ENCODE measurements around the gene ANTKMT. TPM values are rescaled to one million over a fixed set of nuclear protein-coding genes. Genes with fewer than 3 reads are reported as not detected.
"Not testable (repeated sequence)": the region's sequence is repeated elsewhere in the genome, so short reads cannot be mapped to it uniquely, and the experiment has no call there.

ANTKMT gene
- total RNA-seq, 1 donor from 2014 or later: 42.4 TPM

DNA sequence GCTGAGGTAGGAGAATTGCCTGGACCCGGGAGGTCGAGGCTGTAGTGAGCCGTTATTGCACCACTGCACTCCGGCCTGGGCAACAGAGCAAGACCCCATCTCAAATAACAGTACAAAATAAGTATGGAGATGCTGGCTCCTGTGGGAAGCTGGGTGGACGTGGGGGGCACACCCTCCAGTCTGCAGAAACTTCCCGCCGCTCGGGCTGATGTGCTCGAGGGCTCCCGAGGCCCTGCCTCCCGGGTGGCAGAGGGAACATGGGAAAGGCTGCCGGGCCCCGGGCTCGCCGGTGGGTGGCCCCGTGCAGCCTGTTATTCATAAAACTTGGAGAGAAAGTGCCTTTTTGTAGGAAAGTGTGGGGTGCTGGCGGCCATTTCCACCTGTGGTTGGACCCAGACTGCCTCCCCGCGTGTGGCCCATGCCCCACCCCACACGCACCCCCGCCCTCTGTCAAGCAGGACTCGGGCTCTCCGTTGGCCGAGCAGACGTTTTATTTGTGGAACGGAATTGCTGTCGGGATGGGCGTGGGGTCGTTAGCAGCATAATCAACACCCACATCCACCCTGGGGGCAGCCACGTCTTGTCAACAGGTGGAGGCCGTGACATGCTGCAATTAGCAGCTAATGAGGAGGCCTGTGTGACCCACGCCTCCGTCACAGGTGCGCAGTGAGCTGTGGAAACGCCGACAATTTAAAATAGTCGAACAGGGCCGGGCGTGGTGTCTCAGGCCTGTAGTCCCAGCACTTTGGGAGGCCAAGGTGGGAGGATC, 27.2 kb downstream of the ANTKMT start:
- TF ChIP-seq, protein P1, sequence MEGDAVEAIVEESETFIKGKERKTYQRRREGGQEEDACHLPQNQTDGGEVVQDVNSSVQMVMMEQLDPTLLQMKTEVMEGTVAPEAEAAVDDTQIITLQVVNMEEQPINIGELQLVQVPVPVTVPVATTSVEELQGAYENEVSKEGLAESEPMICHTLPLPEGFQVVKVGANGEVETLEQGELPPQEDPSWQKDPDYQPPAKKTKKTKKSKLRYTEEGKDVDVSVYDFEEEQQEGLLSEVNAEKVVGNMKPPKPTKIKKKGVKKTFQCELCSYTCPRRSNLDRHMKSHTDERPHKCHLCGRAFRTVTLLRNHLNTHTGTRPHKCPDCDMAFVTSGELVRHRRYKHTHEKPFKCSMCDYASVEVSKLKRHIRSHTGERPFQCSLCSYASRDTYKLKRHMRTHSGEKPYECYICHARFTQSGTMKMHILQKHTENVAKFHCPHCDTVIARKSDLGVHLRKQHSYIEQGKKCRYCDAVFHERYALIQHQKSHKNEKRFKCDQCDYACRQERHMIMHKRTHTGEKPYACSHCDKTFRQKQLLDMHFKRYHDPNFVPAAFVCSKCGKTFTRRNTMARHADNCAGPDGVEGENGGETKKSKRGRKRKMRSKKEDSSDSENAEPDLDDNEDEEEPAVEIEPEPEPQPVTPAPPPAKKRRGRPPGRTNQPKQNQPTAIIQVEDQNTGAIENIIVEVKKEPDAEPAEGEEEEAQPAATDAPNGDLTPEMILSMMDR (IDR thresholded peaks at IDR 0.05; ENCODE audit: insufficient read depth, low read length, poor library complexity, severe bottlenecking): no peak
- Histone ChIP-seq H3K4me3 (ENCODE audit: low read depth, low read length) (no peak overlapping the region), H3K27me3 (ENCODE audit: control insufficient read depth, insufficient read depth, low read length) (no peaks in the 10 kb centered on the region), H3K36me3 (ENCODE audit: control insufficient read depth, insufficient read depth, low read length) (no peaks in the 10 kb centered on the region)
- DNase-seq (ENCODE audit: low read depth): no peak

DNA sequence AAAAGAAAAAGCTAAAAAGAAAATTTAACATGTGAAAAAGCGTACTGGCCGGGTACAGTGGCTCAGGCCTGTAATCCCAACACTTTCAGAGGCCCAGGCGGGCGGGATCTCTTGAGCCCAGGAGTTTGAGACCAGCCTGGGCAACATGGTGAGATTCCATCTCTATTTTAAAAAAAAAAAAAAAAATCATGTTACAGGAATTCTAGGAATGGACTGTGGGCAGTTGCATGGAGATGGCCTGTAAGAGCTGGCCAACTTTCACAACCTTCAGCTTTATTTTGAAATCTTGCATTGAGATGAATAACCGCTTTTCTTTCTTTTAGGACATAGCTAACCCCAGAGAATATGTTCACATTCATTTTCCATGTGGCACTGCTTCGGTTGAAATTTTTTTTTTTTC, 28.1 kb downstream of the ANTKMT start:
- no peaks in the 10 kb centered on the region for H3K27me3 ChIP-seq (ENCODE audit: control insufficient read depth, insufficient read depth, low read length)
- TF ChIP-seq, protein P1 (IDR thresholded peaks at IDR 0.05; ENCODE audit: insufficient read depth, low read length, poor library complexity, severe bottlenecking): no peak
- no peak overlapping the region for H3K4me3 ChIP-seq (ENCODE audit: low read depth, low read length)
- H3K36me3 ChIP-seq (ENCODE audit: control insufficient read depth, insufficient read depth, low read length): no peaks in the 10 kb centered on the region
- no peak for DNase-seq (ENCODE audit: low read depth)

DNA sequence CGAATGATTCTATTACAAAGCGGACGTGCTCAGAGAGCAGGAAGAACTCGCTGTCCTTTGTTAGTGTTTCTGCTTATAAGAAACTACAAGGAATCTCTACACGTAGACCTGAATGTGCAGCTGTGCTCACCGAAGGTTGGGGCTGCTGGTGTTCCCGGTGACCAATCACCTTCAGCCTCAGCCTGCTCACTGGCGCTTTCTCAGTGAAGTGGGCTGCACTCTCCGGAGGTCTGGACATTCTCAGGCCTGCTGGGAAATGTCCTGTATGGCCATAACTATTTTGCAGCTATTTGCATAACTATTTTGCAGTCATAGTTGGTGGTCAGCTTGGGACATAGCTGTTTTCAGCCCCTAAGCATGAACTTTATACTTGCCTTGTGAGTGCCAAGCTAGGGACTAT, 29.5 kb downstream of the ANTKMT start:
- Histone ChIP-seq H3K36me3 (ENCODE audit: control insufficient read depth, insufficient read depth, low read length) (no peaks in the 10 kb centered on the region), H3K4me3 (ENCODE audit: low read depth, low read length) (no peak overlapping the region), H3K27me3 (ENCODE audit: control insufficient read depth, insufficient read depth, low read length) (no peaks in the 10 kb centered on the region)
- no peak for DNase-seq (ENCODE audit: low read depth)
- TF ChIP-seq, protein P1 (IDR thresholded peaks at IDR 0.05; ENCODE audit: insufficient read depth, low read length, poor library complexity, severe bottlenecking): no peak

DNA sequence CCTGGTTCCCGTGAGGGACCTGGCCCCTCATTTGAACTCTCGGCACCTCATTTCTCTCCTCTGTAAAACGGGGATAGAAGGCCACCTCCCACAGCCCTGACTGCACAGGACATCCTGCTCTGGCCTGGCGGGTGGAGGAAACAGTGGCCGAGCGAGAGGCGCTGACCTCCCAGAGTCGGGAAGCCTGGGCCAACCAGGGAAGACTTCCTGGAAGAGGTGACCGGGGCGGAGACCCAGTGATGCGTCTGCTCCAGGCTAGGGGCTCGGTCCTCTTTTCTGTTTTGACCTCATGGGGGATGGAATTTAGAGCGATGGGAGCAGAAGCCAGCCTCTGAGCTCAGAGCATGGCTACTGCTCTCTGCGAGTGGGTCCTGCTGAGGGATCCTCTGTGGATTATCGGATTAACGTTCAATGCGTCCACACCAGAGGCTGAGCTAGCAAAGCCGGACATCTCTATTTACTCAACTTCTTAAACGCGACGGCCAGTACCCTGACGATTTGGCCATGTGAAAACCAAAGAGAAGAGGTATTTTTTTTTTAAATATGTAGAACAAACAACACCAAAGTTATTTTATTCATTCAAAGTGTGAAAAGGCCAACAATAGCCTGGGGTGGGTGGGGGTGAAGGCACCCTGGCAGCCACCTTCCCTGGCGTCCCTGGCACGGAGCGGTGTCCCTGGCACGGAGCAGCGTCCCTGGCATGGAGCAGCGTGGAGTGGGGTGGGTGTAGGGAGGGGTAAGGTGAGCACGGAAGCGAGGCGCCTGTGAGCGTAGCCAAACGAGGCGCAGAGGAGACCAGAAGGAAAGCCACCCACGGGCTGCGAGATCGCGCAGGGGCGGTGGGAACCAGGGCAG, 30.4 kb downstream of the ANTKMT start:
- H3K4me3 ChIP-seq (ENCODE audit: low read depth, low read length): no peak overlapping the region
- TF ChIP-seq, protein P1 (IDR thresholded peaks at IDR 0.05; ENCODE audit: insufficient read depth, low read length, poor library complexity, severe bottlenecking): no peak
- H3K36me3 ChIP-seq (ENCODE audit: control insufficient read depth, insufficient read depth, low read length): no peaks in the 10 kb centered on the region
- no peaks in the 10 kb centered on the region for H3K27me3 ChIP-seq (ENCODE audit: control insufficient read depth, insufficient read depth, low read length)
- DNase-seq (ENCODE audit: low read depth): no peak

DNA sequence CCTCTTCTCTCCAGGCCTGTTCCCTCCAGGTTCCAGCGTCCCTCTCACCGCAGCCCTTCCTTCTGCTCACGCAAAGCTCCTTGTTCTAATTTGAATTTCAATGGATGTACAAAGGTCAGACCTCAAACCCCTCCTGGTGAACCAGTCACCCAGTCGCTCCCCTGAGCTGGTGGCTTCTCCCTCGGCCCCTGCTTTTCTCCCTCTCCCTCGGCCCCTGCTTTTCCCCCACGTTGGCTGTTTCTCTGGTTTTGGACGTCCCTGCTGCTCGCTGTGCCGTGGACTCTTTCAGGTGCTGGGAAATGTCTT, 31.0 kb downstream of the ANTKMT start:
- no peak for DNase-seq (ENCODE audit: low read depth)
- Histone ChIP-seq H3K27me3 (ENCODE audit: control insufficient read depth, insufficient read depth, low read length) (no peaks in the 10 kb centered on the region), H3K36me3 (ENCODE audit: control insufficient read depth, insufficient read depth, low read length) (no peaks in the 10 kb centered on the region), H3K4me3 (ENCODE audit: low read depth, low read length) (no peak overlapping the region)
- TF ChIP-seq, protein P1 (IDR thresholded peaks at IDR 0.05; ENCODE audit: insufficient read depth, low read length, poor library complexity, severe bottlenecking): no peak

DNA sequence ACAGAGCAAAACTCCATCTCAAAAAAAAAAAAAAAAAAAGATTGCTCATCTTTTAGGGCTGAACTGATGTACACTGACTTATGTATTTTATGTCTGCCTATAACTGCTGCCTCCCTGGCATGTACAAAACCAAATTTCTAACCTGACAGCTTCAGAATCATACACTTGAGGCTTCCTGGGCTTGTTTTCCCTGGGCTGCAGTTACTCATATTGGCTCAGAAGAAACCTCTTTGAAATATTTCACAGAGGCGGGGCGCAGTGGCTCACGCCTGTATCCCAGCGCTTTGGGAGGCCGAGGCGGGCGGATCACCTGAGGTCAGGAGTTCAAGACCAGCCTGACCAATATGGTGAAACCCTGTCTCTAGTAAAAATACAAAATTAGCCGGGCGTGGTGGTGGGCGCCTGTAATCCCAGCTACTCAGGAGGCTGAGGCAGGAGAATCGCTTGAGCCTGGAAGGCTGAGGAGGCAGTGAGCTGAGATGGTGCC, 33.2 kb downstream of the ANTKMT start:
- not testable (repeated sequence) for H3K27me3 ChIP-seq (ENCODE audit: control insufficient read depth, insufficient read depth, low read length); H3K36me3 ChIP-seq (ENCODE audit: control insufficient read depth, insufficient read depth, low read length); H3K4me3 ChIP-seq (ENCODE audit: low read depth, low read length); DNase-seq (ENCODE audit: low read depth)
